ENCODE results near the gene VSTM2B. TPM values are rescaled to one million over a fixed set of nuclear protein-coding genes. Genes with fewer than 3 reads are reported as not detected.

VSTM2B gene
- total RNA-seq, 4 donors from 2014 or later: not detected

GRCh38 chr19:29487432-29487831 is 38.4 kb upstream of the VSTM2B start:
- no peak for DNase-seq
- TF ChIP-seq POLR2AphosphoS5 (IDR thresholded peaks at IDR 0.05) (no peak), POLR2A (IDR thresholded peaks at IDR 0.05) (no peak), EP300 (IDR thresholded peaks at IDR 0.05; ENCODE audit: low read depth) (no peak)
- TF ChIP-seq, protein P1, sequence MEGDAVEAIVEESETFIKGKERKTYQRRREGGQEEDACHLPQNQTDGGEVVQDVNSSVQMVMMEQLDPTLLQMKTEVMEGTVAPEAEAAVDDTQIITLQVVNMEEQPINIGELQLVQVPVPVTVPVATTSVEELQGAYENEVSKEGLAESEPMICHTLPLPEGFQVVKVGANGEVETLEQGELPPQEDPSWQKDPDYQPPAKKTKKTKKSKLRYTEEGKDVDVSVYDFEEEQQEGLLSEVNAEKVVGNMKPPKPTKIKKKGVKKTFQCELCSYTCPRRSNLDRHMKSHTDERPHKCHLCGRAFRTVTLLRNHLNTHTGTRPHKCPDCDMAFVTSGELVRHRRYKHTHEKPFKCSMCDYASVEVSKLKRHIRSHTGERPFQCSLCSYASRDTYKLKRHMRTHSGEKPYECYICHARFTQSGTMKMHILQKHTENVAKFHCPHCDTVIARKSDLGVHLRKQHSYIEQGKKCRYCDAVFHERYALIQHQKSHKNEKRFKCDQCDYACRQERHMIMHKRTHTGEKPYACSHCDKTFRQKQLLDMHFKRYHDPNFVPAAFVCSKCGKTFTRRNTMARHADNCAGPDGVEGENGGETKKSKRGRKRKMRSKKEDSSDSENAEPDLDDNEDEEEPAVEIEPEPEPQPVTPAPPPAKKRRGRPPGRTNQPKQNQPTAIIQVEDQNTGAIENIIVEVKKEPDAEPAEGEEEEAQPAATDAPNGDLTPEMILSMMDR (IDR thresholded peaks at IDR 0.05): no peak
- Histone ChIP-seq H3K4me1 (no peaks in the 10 kb centered on the region), H3K36me3 (no peaks in the 10 kb centered on the region), H3K4me3 (no peak overlapping the region), H3K27ac (no peak overlapping the region), H3K9me3 (no peaks in the 10 kb centered on the region), H3K27me3 (peaks cover 5% of the 10 kb centered on the region)
- in situ Hi-C loops (cut with MboI; ENCODE audit: low pct_ligation_motif_present in 1 of 4, low pct_unique_long_range_greater_than_20kb in 1 of 4, low sequenced_read_pairs in 3 of 4): no loop called here
- whole genome bisulfite sequencing, 2 donors (ENCODE audit: low coverage in 1 of 2): 65 to 67% methylated on average over 4 to 7 of the region's 7 CpGs
- intact Hi-C loops (cut with DNase I; ENCODE audit: low total_unique reads): no loop called here

DNA sequence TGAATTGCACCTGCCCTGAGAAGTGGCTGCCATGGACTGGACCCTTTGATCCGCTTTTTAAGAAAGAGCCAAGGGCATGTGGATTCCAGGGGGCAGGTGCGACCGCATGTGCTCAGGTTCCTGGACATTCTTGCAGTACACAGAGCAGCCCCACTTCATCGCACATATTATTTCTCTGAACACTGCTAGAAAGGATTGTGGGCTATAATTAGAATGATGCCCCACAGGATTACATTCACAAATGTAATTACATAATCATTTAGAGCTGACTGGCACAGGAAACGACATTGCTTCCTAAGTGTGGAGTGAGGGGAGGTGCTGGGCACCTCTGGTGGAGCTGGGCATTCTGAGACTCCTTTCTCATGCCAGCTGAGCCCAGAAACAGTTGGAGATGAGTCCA is 37.5 kb upstream of the VSTM2B start:
- WGBS, 2 donors (ENCODE audit: low coverage in 1 of 2): 67 to 80% methylated on average over 1 to 5 of the region's 5 CpGs
- no peaks in the 10 kb centered on the region for H3K4me1 ChIP-seq
- intact Hi-C loops (cut with DNase I; ENCODE audit: low total_unique reads) (no loop called here), in situ Hi-C loops (cut with MboI; ENCODE audit: low pct_ligation_motif_present in 1 of 4, low pct_unique_long_range_greater_than_20kb in 1 of 4, low sequenced_read_pairs in 3 of 4) (no loop called here)
- no peak overlapping the region for H3K27ac ChIP-seq
- H3K36me3 ChIP-seq: no peaks in the 10 kb centered on the region
- no peaks in the 10 kb centered on the region for H3K9me3 ChIP-seq
- no peak for DNase-seq
- H3K4me3 ChIP-seq: no peak overlapping the region
- peaks cover 10% of the 10 kb centered on the region for H3K27me3 ChIP-seq
- TF ChIP-seq POLR2AphosphoS5 (IDR thresholded peaks at IDR 0.05): no peak
- no peak for TF ChIP-seq EP300 (IDR thresholded peaks at IDR 0.05; ENCODE audit: low read depth)

DNA sequence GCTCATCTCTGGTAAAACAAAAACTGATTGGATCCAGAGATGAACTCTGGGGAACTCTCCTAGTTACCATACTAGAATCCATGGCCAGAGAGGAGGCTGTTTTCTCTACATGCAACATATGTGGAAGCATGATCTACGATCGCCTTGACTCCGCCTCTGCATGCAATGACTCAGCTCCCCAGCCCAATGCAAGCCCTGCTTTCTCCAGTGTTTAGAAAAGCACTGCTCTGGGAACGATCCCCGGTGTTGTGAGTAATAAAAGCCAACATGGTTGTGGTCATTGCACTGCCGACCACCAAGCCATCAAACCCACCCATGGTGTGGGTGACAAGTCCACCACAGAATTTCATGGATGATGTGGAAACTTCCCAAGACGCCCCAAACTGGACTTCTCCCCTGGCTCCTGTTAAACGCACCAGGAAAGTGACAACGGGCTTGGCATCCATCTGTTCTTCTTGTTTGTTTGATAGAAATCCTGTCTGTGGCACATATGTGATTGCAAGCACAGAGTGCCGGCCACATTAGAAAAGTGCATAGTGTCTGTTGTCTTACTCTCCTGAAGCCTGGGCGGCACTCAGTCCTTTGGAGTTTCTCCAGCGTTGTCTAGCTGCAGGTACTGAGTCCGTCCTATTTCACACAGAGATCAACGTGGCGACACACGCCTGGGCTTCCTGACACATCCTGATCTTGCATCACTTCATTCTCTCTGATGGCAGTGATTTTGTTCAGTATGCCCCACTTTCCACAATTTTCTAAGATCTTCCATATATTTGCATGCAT is 36.4 kb upstream of the VSTM2B start:
- TF ChIP-seq, protein P1 (IDR thresholded peaks at IDR 0.05): no peak
- TF ChIP-seq POLR2AphosphoS5 (IDR thresholded peaks at IDR 0.05): no peak
- TF ChIP-seq POLR2A (IDR thresholded peaks at IDR 0.05): no peak
- TF ChIP-seq EP300 (IDR thresholded peaks at IDR 0.05; ENCODE audit: low read depth): no peak
- Histone ChIP-seq H3K4me1 (no peaks in the 10 kb centered on the region), H3K27ac (no peak overlapping the region), H3K27me3 (peaks cover 10% of the 10 kb centered on the region), H3K36me3 (no peaks in the 10 kb centered on the region), H3K9me3 (no peaks in the 10 kb centered on the region), H3K4me3 (no peak overlapping the region)
- intact Hi-C loops (cut with DNase I; ENCODE audit: low total_unique reads): no loop called here
- in situ Hi-C loops (cut with MboI; ENCODE audit: low pct_ligation_motif_present in 1 of 4, low pct_unique_long_range_greater_than_20kb in 1 of 4, low sequenced_read_pairs in 3 of 4): no loop called here
- no peak for DNase-seq
- 72 to 80% methylated on average over 9 to 16 of the region's 16 CpGs for WGBS, 2 donors (ENCODE audit: low coverage in 1 of 2)

GRCh38 chr19:29491491-29491890 is 34.3 kb upstream of the VSTM2B start:
- in situ Hi-C loops (cut with MboI; ENCODE audit: low pct_ligation_motif_present in 1 of 4, low pct_unique_long_range_greater_than_20kb in 1 of 4, low sequenced_read_pairs in 3 of 4): no loop called here
- Histone ChIP-seq H3K36me3 (no peaks in the 10 kb centered on the region), H3K27me3 (peaks cover 10% of the 10 kb centered on the region), H3K4me1 (no peaks in the 10 kb centered on the region), H3K27ac (no peak overlapping the region), H3K9me3 (no peaks in the 10 kb centered on the region), H3K4me3 (no peak overlapping the region)
- intact Hi-C loops (cut with DNase I; ENCODE audit: low total_unique reads): no loop called here
- no peak for DNase-seq
- no peak for TF ChIP-seq POLR2AphosphoS5 (IDR thresholded peaks at IDR 0.05)
- TF ChIP-seq POLR2A (IDR thresholded peaks at IDR 0.05): no peak
- TF ChIP-seq, protein P1 (IDR thresholded peaks at IDR 0.05): no peak
- TF ChIP-seq EP300 (IDR thresholded peaks at IDR 0.05; ENCODE audit: low read depth): no peak
- WGBS, 2 donors (ENCODE audit: low coverage in 1 of 2): 79 to 83% methylated on average over 2 to 3 of the region's 3 CpGs
